RWPE2 (cell line): ENCODE results near the gene TKFC.

Experiments used
- ATAC-seq: fragments of 200-7000 bp; cut with Tn5 transposase; 3 replicates; pipeline ENCODE4 v1.9.1; 2021; ENCODE audit warnings: low read depth
- DNase-seq: peaks from one replicate; pipeline ENCODE4 v3.0.0-alpha.2; 2020; ENCODE audit warnings: low spot score
- H3K27ac ChIP-seq: fragments of 450-650 bp; 2 replicates; pipeline ENCODE4 v1.5.1; 2017; ENCODE audit warnings: mild to moderate bottlenecking; ENCODE audit not compliant: poor library complexity, severe bottlenecking
- H3K27me3 ChIP-seq: fragments of 250-450 bp; sonication (Bioruptor Pico); 2 replicates; pipeline ENCODE4 v1.5.1; 2021; ENCODE audit warnings: mild to moderate bottlenecking, moderate library complexity; ENCODE audit not compliant: insufficient read depth, poor library complexity, severe bottlenecking
- H3K36me3 ChIP-seq: fragments of 250-450 bp; sonication (Bioruptor Pico); 2 replicates; pipeline ENCODE4 v1.5.1; 2020; ENCODE audit warnings: low read depth, mild to moderate bottlenecking, moderate library complexity
- H3K4me1 ChIP-seq: fragments of 250-450 bp; sonication (Bioruptor Pico); 2 replicates; pipeline ENCODE4 v1.5.1; 2021; ENCODE audit warnings: mild to moderate bottlenecking, moderate library complexity; ENCODE audit not compliant: insufficient read depth, poor library complexity, severe bottlenecking
- H3K4me3 ChIP-seq: fragments of 250-450 bp; sonication (Bioruptor Pico); 2 replicates; pipeline ENCODE4 v1.5.1; 2021; ENCODE audit warnings: mild to moderate bottlenecking, moderate library complexity; ENCODE audit not compliant: severe bottlenecking
- H3K9me3 ChIP-seq: fragments of 250-450 bp; sonication (Bioruptor Pico); 2 replicates; pipeline ENCODE4 v1.5.1; 2021; ENCODE audit warnings: mild to moderate bottlenecking, moderate library complexity; ENCODE audit not compliant: severe bottlenecking
- CTCF ChIP-seq: fragments of 450-650 bp; IDR thresholded peaks from one replicate; pipeline ENCODE4 v1.5.1; 2017; ENCODE audit warnings: mild to moderate bottlenecking, moderate library complexity; ENCODE audit not compliant: poor library complexity, severe bottlenecking

TKFC gene

GRCh38 chr11:61392981-61393595, 60.1 kb downstream of the TKFC start:
- TF ChIP-seq CTCF: peak; percentile 45
- Histone ChIP-seq H3K4me3 (peak overlapping the region; percentile 42), H3K27me3 (no peaks in the 10 kb centered on the region), H3K4me1 (no peaks in the 10 kb centered on the region), H3K9me3 (no peaks in the 10 kb centered on the region), H3K27ac (peak overlapping the region; percentile 68), H3K36me3 (peaks cover 25% of the 10 kb centered on the region)
- no peak for DNase-seq
- ATAC-seq: peak; percentile 47
